Right ventricle myocardium inferior (tissue), 1 donor: ENCODE measurements around the gene ADAM11. TPM values are rescaled to one million over a fixed set of nuclear protein-coding genes. Genes with fewer than 3 reads are reported as not detected.

Source experiments
- ATAC-seq: fragments of 200-7000 bp; cut with Tn5 transposase; one replicate; pipeline ENCODE4 v1.9.1; 2020; ENCODE audit warnings: mild to moderate bottlenecking, moderate library complexity
- DNase-seq: peaks from one replicate; pipeline ENCODE4 v3.0.0; 2021; ENCODE audit errors: missing footprints
- intact Hi-C: fragments of 100-400 bp; cut with DNase I; formaldehyde crosslinking; loops from one replicate; pipeline ENCODE4 v1.11.0; 2022
- total RNA-seq: library from RNA; stranded (reverse); fragmentation: NEBNext Ultra II Directional; extraction: Animal tissue kit (Norgen Biotek cat#: 25700); gene quantifications from one replicate; pipeline ENCODE4 v1.2.1, GENCODE V29; 2021
- donor health status: DM: no; HTN: yes; CAD: no; lungs with severe emphysema.

Gene ADAM11
- total RNA-seq, 1 donor from 2014 or later, result 20.0 TPM

GRCh38 chr17:44782326-44782850 is 23.6 kb downstream of the ADAM11 start:
- intact Hi-C loops, result loop anchor here (1.0 kb wide), 1 partner anchor 47 kb away; no protein-coding TSS in a partner anchor
- DNase-seq (no peak), ATAC-seq (no peak)

- ATAC-seq, result peak; percentile 20
- no peak for DNase-seq
- intact Hi-C loops, result no loop called here
These were observed 27.1 kb downstream of the ADAM11 start for GRCh38 chr17:44785921-44786320.

GRCh38 chr17:44786551-44787081 is 27.8 kb downstream of the ADAM11 start:
- intact Hi-C loops, result no loop called here
- ATAC-seq (peak; percentile 76), DNase-seq (no peak)

- DNase-seq (no peak), ATAC-seq (no peak)
- intact Hi-C loops, result no loop called here
These were observed 28.6 kb downstream of the ADAM11 start for GRCh38 chr17:44787271-44787940.

GRCh38 chr17:44788139-44788538 is 29.4 kb downstream of the ADAM11 start:
- intact Hi-C loops, result no loop called here
- DNase-seq (no peak), ATAC-seq (no peak)

GRCh38 chr17:44792276-44792675 is 33.5 kb downstream of the ADAM11 start:
- ATAC-seq (no peak), DNase-seq (no peak)
- intact Hi-C loops, result no loop called here

- peak; percentile 61 for ATAC-seq
- intact Hi-C loops, result no loop called here
- no peak for DNase-seq
These were observed 35.4 kb downstream of the ADAM11 start for GRCh38 chr17:44793885-44794842.

- intact Hi-C loops, result no loop called here
- DNase-seq, result no peak
- peak; percentile 45 for ATAC-seq
These were observed 36.1 kb downstream of the ADAM11 start for GRCh38 chr17:44794851-44795413.

GRCh38 chr17:44795421-44795820 is 36.6 kb downstream of the ADAM11 start:
- intact Hi-C loops, result no loop called here
- no peak for ATAC-seq
- DNase-seq, result no peak

GRCh38 chr17:44795928-44796327 is 37.1 kb downstream of the ADAM11 start:
- no peak for ATAC-seq
- DNase-seq, result no peak
- intact Hi-C loops, result no loop called here

GRCh38 chr17:44796731-44797130 is 37.9 kb downstream of the ADAM11 start:
- intact Hi-C loops, result no loop called here
- DNase-seq (no peak), ATAC-seq (no peak)

GRCh38 chr17:44797802-44798201 is 39.0 kb downstream of the ADAM11 start:
- intact Hi-C loops, result no loop called here
- no peak for DNase-seq
- ATAC-seq, result peak; percentile 41

GRCh38 chr17:44798356-44798755 is 39.6 kb downstream of the ADAM11 start:
- ATAC-seq (peak; percentile 54), DNase-seq (no peak)
- intact Hi-C loops, result no loop called here

- DNase-seq, result no peak
- intact Hi-C loops, result no loop called here
- no peak for ATAC-seq
These were observed 43.1 kb downstream of the ADAM11 start for GRCh38 chr17:44801880-44802279.

GRCh38 chr17:44804302-44805089 is 45.7 kb downstream of the ADAM11 start:
- DNase-seq (no peak), ATAC-seq (peak; percentile 86)
- intact Hi-C loops, result no loop called here

- no peak for ATAC-seq
- intact Hi-C loops, result no loop called here
- no peak for DNase-seq
These were observed 48.5 kb downstream of the ADAM11 start for GRCh38 chr17:44807093-44807816.

- DNase-seq (no peak), ATAC-seq (no peak)
- intact Hi-C loops, result no loop called here
These were observed 49.0 kb downstream of the ADAM11 start for GRCh38 chr17:44807817-44808155.

GRCh38 chr17:44808156-44808555 is 49.4 kb downstream of the ADAM11 start:
- no peak for ATAC-seq
- intact Hi-C loops, result no loop called here

More at GRCh38 chr17:44808156-44808555, 49.4 kb downstream of the ADAM11 start:
- no peak for DNase-seq
